ENCODE results near the gene CACNA1I. TPM values are rescaled to one million over a fixed set of nuclear protein-coding genes. Genes with fewer than 3 reads are reported as not detected.

Gene CACNA1I
- total and polyA plus RNA-seq, 7 experiments from 2014 or later = 0.40 to 51.2 (median 22.0) TPM

DNA sequence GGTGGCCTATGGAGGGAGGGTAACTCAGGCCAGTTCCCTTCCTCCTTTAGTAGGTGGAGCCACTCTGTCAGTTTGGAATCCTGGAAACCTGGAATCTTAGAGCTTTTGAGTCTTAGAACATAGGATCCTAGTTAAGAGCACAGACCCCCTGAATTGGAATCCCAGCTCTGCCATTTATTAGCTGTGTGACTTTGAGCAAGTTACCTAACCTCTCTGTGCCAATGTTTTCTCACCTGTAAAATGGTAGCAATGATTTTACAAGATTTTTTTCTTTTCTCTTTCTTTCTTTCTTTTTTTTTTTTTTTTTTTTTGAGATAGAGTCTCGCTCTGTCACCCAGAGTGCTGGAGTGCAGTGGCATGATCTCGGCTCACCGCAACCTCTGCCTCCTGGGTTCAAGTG, 17.1 kb upstream of the CACNA1I start:
- DNase-seq (no peak), ATAC-seq (no peak)
- Mint-ChIP-seq H3K4me3 (no peak overlapping the region), H3K36me3 (peaks cover 0 to 1% (median 0%) of the 10 kb centered on the region in 5 donors), H3K27me3 (peaks cover 20 to 57% (median 32%) of the 10 kb centered on the region in 5 donors), H3K27ac (no peak overlapping the region), H3K9me3 (no peaks in the 10 kb centered on the region), H3K4me1 (peaks cover 5 to 9% (median 6%) of the 10 kb centered on the region in 7 donors)
- no peak overlapping the region for H3K4me3 ChIP-seq (ENCODE audit: low read length)
- no peaks in the 10 kb centered on the region for H3K9me3 ChIP-seq (ENCODE audit: control insufficient read depth in 2 of 3, low read length in 3 of 3)
- no peaks in the 10 kb centered on the region for H3K4me1 ChIP-seq (ENCODE audit: control insufficient read depth in 2 of 2, insufficient read depth in 2 of 2, low read length in 2 of 2)
- H3K27me3 ChIP-seq (ENCODE audit: control insufficient read depth in 2 of 2, insufficient read depth in 2 of 2, low read length in 2 of 2) = peaks cover 0 to 7% of the 10 kb centered on the region in 2 donors
- ChIA-PET CTCF (interaction anchor here (1.9 kb wide), 1 partner anchor 389 kb away, joined by 4 read pairs; no protein-coding TSS in a partner anchor), POLR2A (no interaction called here)
- intact Hi-C loops (cut with micrococcal nuclease) = no loop called here
- no peaks in the 10 kb centered on the region for H3K36me3 ChIP-seq (ENCODE audit: control insufficient read depth in 2 of 3, insufficient read depth in 3 of 3, low read length in 3 of 3)
- no peak overlapping the region for H3K27ac ChIP-seq (ENCODE audit: low read depth, low read length)

DNA sequence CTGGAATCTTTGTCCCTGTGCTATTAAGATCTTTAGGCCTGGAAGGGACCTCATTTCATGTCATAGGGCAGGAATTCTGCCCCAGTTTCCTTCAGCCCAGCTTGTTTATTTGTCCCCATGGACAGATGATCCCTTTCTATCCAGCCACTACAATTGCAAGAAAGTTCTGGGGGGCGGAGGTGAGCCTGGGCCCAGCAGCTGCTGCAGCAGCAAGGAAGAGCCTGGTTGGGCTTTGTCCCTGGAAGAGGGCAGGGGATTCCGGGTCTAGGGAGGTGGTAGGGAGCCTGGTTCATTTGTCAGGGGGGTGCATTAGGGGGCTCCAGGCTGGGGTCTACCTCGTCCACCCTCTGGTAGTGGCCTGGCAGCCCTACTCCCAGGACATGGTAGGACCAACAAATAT, 16.4 kb upstream of the CACNA1I start:
- no peak for ATAC-seq
- H3K4me3 Mint-ChIP-seq = no peak overlapping the region
- Histone ChIP-seq H3K4me1 (ENCODE audit: control insufficient read depth in 2 of 2, insufficient read depth in 2 of 2, low read length in 2 of 2) (no peaks in the 10 kb centered on the region), H3K27me3 (ENCODE audit: control insufficient read depth in 2 of 2, insufficient read depth in 2 of 2, low read length in 2 of 2) (peaks cover 0 to 8% of the 10 kb centered on the region in 2 donors), H3K4me3 (ENCODE audit: low read length) (no peak overlapping the region), H3K27ac (ENCODE audit: low read depth, low read length) (no peak overlapping the region), H3K9me3 (ENCODE audit: control insufficient read depth in 2 of 3, low read length in 3 of 3) (no peaks in the 10 kb centered on the region), H3K36me3 (ENCODE audit: control insufficient read depth in 2 of 3, insufficient read depth in 3 of 3, low read length in 3 of 3) (no peaks in the 10 kb centered on the region)
- H3K27me3 Mint-ChIP-seq = peaks cover 20 to 61% (median 32%) of the 10 kb centered on the region in 5 donors
- peaks cover 5 to 12% (median 6%) of the 10 kb centered on the region in 7 donors for H3K4me1 Mint-ChIP-seq
- POLR2A ChIA-PET = no interaction called here
- no peak for DNase-seq
- peaks cover 0 to 1% (median 0%) of the 10 kb centered on the region in 5 donors for H3K36me3 Mint-ChIP-seq
- H3K27ac Mint-ChIP-seq = no peak overlapping the region
- intact Hi-C loops (cut with micrococcal nuclease) = no loop called here
- no peaks in the 10 kb centered on the region for H3K9me3 Mint-ChIP-seq
- CTCF ChIA-PET = no interaction called here

DNA sequence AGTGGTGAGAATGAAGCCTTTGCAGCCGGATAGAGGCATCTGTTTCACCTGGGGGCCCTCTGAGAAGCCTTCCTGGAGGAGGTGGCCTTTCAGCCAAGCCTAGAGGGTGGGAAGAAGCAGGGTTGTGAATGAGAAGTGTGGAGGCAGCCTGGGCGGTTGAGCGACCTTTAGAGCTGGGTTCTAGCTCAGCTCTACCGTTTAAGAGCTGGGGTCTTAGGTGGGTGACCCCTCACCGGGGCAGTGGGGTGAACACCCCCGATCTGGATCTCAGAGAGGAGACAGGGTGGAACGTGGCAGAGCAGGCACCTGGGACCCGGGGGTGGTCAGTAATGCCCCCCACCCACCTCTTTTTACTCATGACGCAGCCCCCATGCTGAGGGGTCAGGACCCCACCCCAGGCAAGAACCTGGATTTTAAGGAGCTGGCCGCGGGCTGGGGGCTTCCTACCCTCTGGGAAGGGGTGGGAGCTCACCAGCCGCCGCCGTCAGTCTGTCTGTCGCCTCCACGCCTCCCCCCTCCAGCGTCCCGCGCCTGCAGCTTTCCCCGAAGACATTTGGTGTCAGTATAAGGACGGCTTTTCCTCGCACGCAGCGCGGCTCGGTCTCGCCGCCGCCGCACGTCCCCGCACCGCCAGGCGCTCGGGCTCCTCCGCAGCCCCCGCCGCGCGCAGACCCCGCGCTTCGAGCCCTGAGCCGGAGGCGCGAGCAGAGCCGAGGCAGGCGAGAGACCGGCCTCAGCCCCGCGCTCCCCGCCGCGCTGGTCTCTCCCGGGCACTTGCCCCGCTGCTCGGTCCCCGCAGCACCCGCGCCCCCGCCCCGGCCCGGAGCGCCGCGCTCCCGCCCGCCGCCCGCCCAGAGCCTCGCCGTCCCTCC, 13.3 kb upstream of the CACNA1I start:
- H3K9me3 ChIP-seq (ENCODE audit: control insufficient read depth in 2 of 3, low read length in 3 of 3) = no peaks in the 10 kb centered on the region
- H3K36me3 ChIP-seq (ENCODE audit: control insufficient read depth in 2 of 3, insufficient read depth in 3 of 3, low read length in 3 of 3) = no peaks in the 10 kb centered on the region
- peak overlapping the region; percentile 17 for H3K4me3 ChIP-seq (ENCODE audit: low read length)
- Mint-ChIP-seq H3K9me3 (no peaks in the 10 kb centered on the region), H3K27ac (peak overlapping the region in 1 of 9 donors; percentile 65), H3K4me1 (peaks cover 5 to 15% (median 6%) of the 10 kb centered on the region in 7 donors), H3K4me3 (peak overlapping the region; percentile 55 to 80 (median 71)), H3K36me3 (peaks cover 0 to 1% (median 0%) of the 10 kb centered on the region in 5 donors), H3K27me3 (peaks cover 15 to 59% (median 19%) of the 10 kb centered on the region in 5 donors)
- H3K27me3 ChIP-seq (ENCODE audit: control insufficient read depth in 2 of 2, insufficient read depth in 2 of 2, low read length in 2 of 2) = peaks cover 0 to 8% of the 10 kb centered on the region in 2 donors
- ATAC-seq (peak; percentile 81), DNase-seq (peak in 8 of 9 donors; percentile 37 to 73 (median 64))
- intact Hi-C loops (cut with micrococcal nuclease) = loop anchor here in 1 of 2 donors (1.0 to 2.0 kb wide), 3 partner anchors 384 to 480 kb away; no protein-coding TSS in a partner anchor
- CTCF ChIA-PET = interaction anchor here (0.5 to 2.5 kb wide), 8 partner anchors 369 to 791 kb away, joined by 3 to 20 read pairs (median 3); no protein-coding TSS in a partner anchor
- POLR2A ChIA-PET = interaction anchor here (0.6 to 1.6 kb wide), 5 partner anchors 9 to 487 kb away, joined by 3 to 4 read pairs (median 3); no protein-coding TSS in a partner anchor
- H3K4me1 ChIP-seq (ENCODE audit: control insufficient read depth in 2 of 2, insufficient read depth in 2 of 2, low read length in 2 of 2) = no peaks in the 10 kb centered on the region
- no peak overlapping the region for H3K27ac ChIP-seq (ENCODE audit: low read depth, low read length)

DNA sequence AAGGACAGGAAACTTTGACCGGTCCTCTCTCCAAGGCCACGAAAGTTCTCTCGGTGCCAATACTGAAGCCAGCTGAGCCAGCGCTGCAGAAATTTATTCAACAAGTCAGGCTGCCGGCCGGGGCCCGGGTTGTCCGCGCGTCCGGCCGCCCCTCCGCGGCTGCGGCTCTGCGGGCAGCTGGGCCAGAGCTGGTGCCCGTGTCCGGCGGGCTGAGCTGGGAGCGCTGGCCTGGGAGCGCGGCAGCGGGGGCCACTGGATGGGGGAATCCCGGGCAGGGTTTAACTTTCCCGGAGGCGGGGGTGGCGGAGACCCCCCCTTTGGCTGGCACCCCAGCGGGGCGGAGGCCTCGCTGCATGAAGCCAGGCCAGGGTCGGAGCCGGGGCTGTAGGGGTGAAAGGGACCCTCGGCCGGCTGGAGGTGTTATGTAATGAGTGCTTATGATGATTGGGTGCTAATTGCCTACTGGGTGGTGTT, 12.3 kb upstream of the CACNA1I start:
- Histone ChIP-seq H3K4me3 (ENCODE audit: low read length) (no peak overlapping the region), H3K4me1 (ENCODE audit: control insufficient read depth in 2 of 2, insufficient read depth in 2 of 2, low read length in 2 of 2) (no peaks in the 10 kb centered on the region), H3K9me3 (ENCODE audit: control insufficient read depth in 2 of 3, low read length in 3 of 3) (no peaks in the 10 kb centered on the region), H3K36me3 (ENCODE audit: control insufficient read depth in 2 of 3, insufficient read depth in 3 of 3, low read length in 3 of 3) (no peaks in the 10 kb centered on the region), H3K27me3 (ENCODE audit: control insufficient read depth in 2 of 2, insufficient read depth in 2 of 2, low read length in 2 of 2) (peaks cover 0 to 8% of the 10 kb centered on the region in 2 donors), H3K27ac (ENCODE audit: low read depth, low read length) (no peak overlapping the region)
- peak overlapping the region in 2 of 9 donors; percentile 29 to 47 for H3K27ac Mint-ChIP-seq
- H3K4me1 Mint-ChIP-seq = peaks cover 5 to 15% (median 6%) of the 10 kb centered on the region in 7 donors
- H3K9me3 Mint-ChIP-seq = no peaks in the 10 kb centered on the region
- no peak for ATAC-seq
- peaks cover 0 to 1% (median 0%) of the 10 kb centered on the region in 5 donors for H3K36me3 Mint-ChIP-seq
- intact Hi-C loops (cut with micrococcal nuclease) = no loop called here
- H3K27me3 Mint-ChIP-seq = peaks cover 15 to 50% (median 19%) of the 10 kb centered on the region in 5 donors
- POLR2A ChIA-PET = interaction anchor here (1.6 kb wide), 1 partner anchor 486 kb away, joined by 3 read pairs; no protein-coding TSS in a partner anchor
- peak overlapping the region; percentile 38 to 86 (median 70) for H3K4me3 Mint-ChIP-seq
- no peak for DNase-seq
- CTCF ChIA-PET = interaction anchor here (1.0 to 2.2 kb wide), 3 partner anchors 384 to 790 kb away, joined by 3 to 12 read pairs (median 7); no protein-coding TSS in a partner anchor

DNA sequence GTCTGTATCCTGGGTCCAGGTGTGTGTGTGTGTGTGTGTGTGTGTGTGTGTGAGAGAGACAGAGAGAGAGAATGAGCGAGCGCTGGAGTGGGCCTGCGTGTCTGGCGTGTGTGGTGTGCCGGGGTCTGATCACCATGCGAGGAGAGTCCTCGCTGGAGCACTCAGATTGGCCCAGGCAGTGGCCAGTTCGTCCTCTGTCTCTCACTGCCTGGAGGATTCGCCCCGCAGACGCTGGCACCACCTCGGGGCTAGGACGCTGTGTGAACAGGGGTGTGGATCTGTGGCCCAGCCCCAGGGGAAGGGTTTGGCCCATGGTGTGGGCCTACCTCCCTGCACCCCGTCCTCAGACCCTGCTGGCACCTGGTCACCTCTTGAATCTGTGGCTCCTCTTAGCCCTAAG, 11.6 kb upstream of the CACNA1I start:
- intact Hi-C loops (cut with micrococcal nuclease) = no loop called here
- Mint-ChIP-seq H3K9me3 (no peaks in the 10 kb centered on the region), H3K27me3 (peaks cover 15 to 49% (median 19%) of the 10 kb centered on the region in 5 donors), H3K27ac (peak overlapping the region in 3 of 9 donors; percentile 29 to 52 (median 47)), H3K4me1 (peaks cover 5 to 15% (median 6%) of the 10 kb centered on the region in 7 donors), H3K4me3 (peak overlapping the region in 7 of 10 donors; percentile 20 to 81 (median 63)), H3K36me3 (peaks cover 0 to 1% (median 0%) of the 10 kb centered on the region in 5 donors)
- DNase-seq (no peak), ATAC-seq (no peak)
- H3K27me3 ChIP-seq (ENCODE audit: control insufficient read depth in 2 of 2, insufficient read depth in 2 of 2, low read length in 2 of 2) = peaks cover 0 to 8% of the 10 kb centered on the region in 2 donors
- CTCF ChIA-PET = interaction anchor here (1.0 to 2.2 kb wide), 3 partner anchors 383 to 789 kb away, joined by 3 to 12 read pairs (median 7); no protein-coding TSS in a partner anchor
- no peaks in the 10 kb centered on the region for H3K9me3 ChIP-seq (ENCODE audit: control insufficient read depth in 2 of 3, low read length in 3 of 3)
- H3K4me3 ChIP-seq (ENCODE audit: low read length) = no peak overlapping the region
- no peaks in the 10 kb centered on the region for H3K36me3 ChIP-seq (ENCODE audit: control insufficient read depth in 2 of 3, insufficient read depth in 3 of 3, low read length in 3 of 3)
- H3K4me1 ChIP-seq (ENCODE audit: control insufficient read depth in 2 of 2, insufficient read depth in 2 of 2, low read length in 2 of 2) = no peaks in the 10 kb centered on the region
- no peak overlapping the region for H3K27ac ChIP-seq (ENCODE audit: low read depth, low read length)
- POLR2A ChIA-PET = no interaction called here

DNA sequence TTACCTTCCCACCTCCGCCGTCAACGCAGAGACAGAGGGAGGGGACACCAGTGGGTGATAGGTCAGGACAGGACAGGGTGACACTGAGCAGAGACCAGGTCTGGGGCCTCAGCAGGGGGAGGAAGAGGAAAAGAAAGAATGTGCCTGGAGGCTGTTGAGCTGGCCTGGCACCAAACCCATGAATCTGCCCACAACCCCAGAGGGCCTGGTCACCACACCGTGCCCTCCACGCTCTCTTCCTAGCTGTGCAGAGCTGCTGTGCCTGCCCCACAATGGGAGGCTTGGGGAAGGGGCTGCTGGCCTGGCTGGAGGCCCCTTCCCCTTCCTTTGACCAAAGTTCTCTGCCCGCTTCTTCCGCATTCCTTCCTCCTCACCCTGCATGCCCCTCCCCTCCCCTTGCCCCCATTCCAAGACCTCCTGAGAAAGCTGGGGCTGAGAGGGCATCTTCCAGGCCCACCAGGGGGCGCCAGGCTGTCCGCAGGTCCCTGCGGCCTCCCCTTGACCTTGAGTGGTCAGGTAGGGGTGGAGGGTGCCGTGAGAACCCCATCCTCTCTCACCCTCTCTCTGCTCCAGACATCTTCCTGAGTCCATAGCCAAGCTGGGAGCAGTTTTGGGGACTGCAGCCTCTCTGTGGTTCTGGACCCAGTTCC, 11.0 kb upstream of the CACNA1I start:
- no peaks in the 10 kb centered on the region for H3K36me3 ChIP-seq (ENCODE audit: control insufficient read depth in 2 of 3, insufficient read depth in 3 of 3, low read length in 3 of 3)
- no peak overlapping the region for H3K27ac ChIP-seq (ENCODE audit: low read depth, low read length)
- H3K9me3 Mint-ChIP-seq = no peaks in the 10 kb centered on the region
- ChIA-PET POLR2A (no interaction called here), CTCF (interaction anchor here (1.5 to 2.2 kb wide), 2 partner anchors 383 to 465 kb away, joined by 7 to 12 read pairs; no protein-coding TSS in a partner anchor)
- H3K27me3 ChIP-seq (ENCODE audit: control insufficient read depth in 2 of 2, insufficient read depth in 2 of 2, low read length in 2 of 2) = peaks cover 0 to 8% of the 10 kb centered on the region in 2 donors
- H3K9me3 ChIP-seq (ENCODE audit: control insufficient read depth in 2 of 3, low read length in 3 of 3) = no peaks in the 10 kb centered on the region
- H3K4me3 Mint-ChIP-seq = peak overlapping the region in 1 of 10 donors; percentile 77
- DNase-seq (no peak), ATAC-seq (no peak)
- intact Hi-C loops (cut with micrococcal nuclease) = loop anchor here in 1 of 2 donors (5.0 kb wide), 1 partner anchor 463 kb away; no protein-coding TSS in a partner anchor
- peaks cover 5 to 15% (median 6%) of the 10 kb centered on the region in 7 donors for H3K4me1 Mint-ChIP-seq
- H3K4me1 ChIP-seq (ENCODE audit: control insufficient read depth in 2 of 2, insufficient read depth in 2 of 2, low read length in 2 of 2) = no peaks in the 10 kb centered on the region
- H3K27ac Mint-ChIP-seq = no peak overlapping the region
- H3K27me3 Mint-ChIP-seq = peaks cover 15 to 44% (median 19%) of the 10 kb centered on the region in 5 donors
- no peak overlapping the region for H3K4me3 ChIP-seq (ENCODE audit: low read length)
- peaks cover 0 to 1% (median 0%) of the 10 kb centered on the region in 5 donors for H3K36me3 Mint-ChIP-seq

All from naive thymus-derived CD4-positive, alpha-beta T cell (primary cell).